ENCODE results near the gene KIF21B. TPM values are rescaled to one million over a fixed set of nuclear protein-coding genes. Genes with fewer than 3 reads are reported as not detected.

Gene KIF21B
- total RNA-seq, 1 donor from 2014 or later: 18.4 TPM

- Histone ChIP-seq H3K36me3 (ENCODE audit: control insufficient read depth, insufficient read depth, low read length) (no peaks in the 10 kb centered on the region), H3K4me3 (ENCODE audit: low read depth, low read length) (no peak overlapping the region), H3K27me3 (ENCODE audit: control insufficient read depth, insufficient read depth, low read length) (peaks cover 19% of the 10 kb centered on the region)
- no peak for DNase-seq (ENCODE audit: low read depth)
- TF ChIP-seq CTCF (IDR thresholded peaks at IDR 0.05; ENCODE audit: insufficient read depth, low read length, poor library complexity, severe bottlenecking): no peak
Measured at GRCh38 chr1:201061049-201061448, 37.5 kb upstream of the KIF21B start.

- no peak for DNase-seq (ENCODE audit: low read depth)
- Histone ChIP-seq H3K36me3 (ENCODE audit: control insufficient read depth, insufficient read depth, low read length) (no peaks in the 10 kb centered on the region), H3K27me3 (ENCODE audit: control insufficient read depth, insufficient read depth, low read length) (peaks cover 19% of the 10 kb centered on the region), H3K4me3 (ENCODE audit: low read depth, low read length) (no peak overlapping the region)
- no peak for TF ChIP-seq CTCF (IDR thresholded peaks at IDR 0.05; ENCODE audit: insufficient read depth, low read length, poor library complexity, severe bottlenecking)
Measured at GRCh38 chr1:201060586-201060985, 37.1 kb upstream of the KIF21B start.

- Histone ChIP-seq H3K36me3 (ENCODE audit: control insufficient read depth, insufficient read depth, low read length) (no peaks in the 10 kb centered on the region), H3K4me3 (ENCODE audit: low read depth, low read length) (no peak overlapping the region), H3K27me3 (ENCODE audit: control insufficient read depth, insufficient read depth, low read length) (peaks cover 21% of the 10 kb centered on the region)
- TF ChIP-seq CTCF (IDR thresholded peaks at IDR 0.05; ENCODE audit: insufficient read depth, low read length, poor library complexity, severe bottlenecking): no peak
- no peak for DNase-seq (ENCODE audit: low read depth)
Measured at GRCh38 chr1:201059871-201060555, 36.5 kb upstream of the KIF21B start.

- no peak for TF ChIP-seq CTCF (IDR thresholded peaks at IDR 0.05; ENCODE audit: insufficient read depth, low read length, poor library complexity, severe bottlenecking)
- peaks cover 25% of the 10 kb centered on the region for H3K27me3 ChIP-seq (ENCODE audit: control insufficient read depth, insufficient read depth, low read length)
- H3K4me3 ChIP-seq (ENCODE audit: low read depth, low read length): no peak overlapping the region
- DNase-seq (ENCODE audit: low read depth): no peak
- no peaks in the 10 kb centered on the region for H3K36me3 ChIP-seq (ENCODE audit: control insufficient read depth, insufficient read depth, low read length)
Measured at GRCh38 chr1:201059401-201059800, 35.9 kb upstream of the KIF21B start.

- Histone ChIP-seq H3K36me3 (ENCODE audit: control insufficient read depth, insufficient read depth, low read length) (no peaks in the 10 kb centered on the region), H3K4me3 (ENCODE audit: low read depth, low read length) (no peak overlapping the region), H3K27me3 (ENCODE audit: control insufficient read depth, insufficient read depth, low read length) (peaks cover 31% of the 10 kb centered on the region)
- TF ChIP-seq CTCF (IDR thresholded peaks at IDR 0.05; ENCODE audit: insufficient read depth, low read length, poor library complexity, severe bottlenecking): no peak
- DNase-seq (ENCODE audit: low read depth): no peak
Measured at GRCh38 chr1:201054091-201054543, 30.6 kb upstream of the KIF21B start.

Data from kidney epithelial cell (primary cell).